Stimulated activated naive CD8-positive, alpha-beta T cell treated with anti-CD3 and anti-CD28 coated beads, Interleukin-15, Interleukin-2, amounts not matched to agents 100 ng/mL and 50 ng/mL, for 24 hours (primary cell): ENCODE results near the gene SAE1.
"Not testable (repeated sequence)": the region's sequence is repeated elsewhere in the genome, so short reads cannot be mapped to it uniquely, and the experiment has no call there.

ENCODE experiments used
- H3K27ac Mint-ChIP-seq: one replicate; pipeline ENCODE4 v1.8.0; 2021; ENCODE audit warnings: mild to moderate bottlenecking, mixed read lengths
- H3K27me3 Mint-ChIP-seq: one replicate; pipeline ENCODE4 v1.8.0; 2021; ENCODE audit warnings: mixed read lengths
- H3K36me3 Mint-ChIP-seq: one replicate; pipeline ENCODE4 v1.8.0; 2021; ENCODE audit warnings: low read depth, mixed read lengths
- H3K4me1 Mint-ChIP-seq: one replicate; pipeline ENCODE4 v1.8.0; 2021; ENCODE audit warnings: low read depth, mixed read lengths
- H3K4me3 Mint-ChIP-seq: one replicate; pipeline ENCODE4 v1.8.0; 2021; ENCODE audit warnings: mild to moderate bottlenecking, mixed read lengths
- H3K9me3 Mint-ChIP-seq: one replicate; pipeline ENCODE4 v1.8.0; 2021; ENCODE audit warnings: mixed read lengths

SAE1 gene

DNA sequence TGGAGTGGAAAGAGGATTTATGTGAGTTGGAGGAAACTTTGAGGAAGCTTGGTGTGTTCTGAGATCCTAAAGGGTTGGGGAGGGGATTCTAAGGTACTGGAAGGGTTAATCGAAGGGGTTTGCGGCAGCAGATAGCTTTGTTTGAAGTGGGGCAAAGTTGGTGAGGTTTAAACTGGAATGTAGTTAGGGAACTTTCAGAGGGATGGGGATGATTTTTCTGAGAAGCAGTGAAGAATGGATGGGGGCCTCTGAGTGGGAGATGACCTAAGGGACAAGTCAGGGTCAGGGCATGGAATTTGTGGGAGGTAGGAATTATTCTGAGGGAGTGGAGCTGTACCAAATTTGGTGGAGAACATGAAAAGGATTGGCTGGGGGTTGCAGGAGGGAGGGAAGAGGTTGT lies 3.9 kb downstream of the SAE1 start:
- H3K27ac Mint-ChIP-seq, result peak overlapping the region; percentile 38
- H3K27me3 Mint-ChIP-seq, result no peaks in the 10 kb centered on the region
- peaks cover 81% of the 10 kb centered on the region for H3K36me3 Mint-ChIP-seq
- peak overlapping the region; percentile 24 for H3K4me3 Mint-ChIP-seq
- H3K4me1 Mint-ChIP-seq, result peaks cover 69% of the 10 kb centered on the region
- peaks cover 4% of the 10 kb centered on the region for H3K9me3 Mint-ChIP-seq

DNA sequence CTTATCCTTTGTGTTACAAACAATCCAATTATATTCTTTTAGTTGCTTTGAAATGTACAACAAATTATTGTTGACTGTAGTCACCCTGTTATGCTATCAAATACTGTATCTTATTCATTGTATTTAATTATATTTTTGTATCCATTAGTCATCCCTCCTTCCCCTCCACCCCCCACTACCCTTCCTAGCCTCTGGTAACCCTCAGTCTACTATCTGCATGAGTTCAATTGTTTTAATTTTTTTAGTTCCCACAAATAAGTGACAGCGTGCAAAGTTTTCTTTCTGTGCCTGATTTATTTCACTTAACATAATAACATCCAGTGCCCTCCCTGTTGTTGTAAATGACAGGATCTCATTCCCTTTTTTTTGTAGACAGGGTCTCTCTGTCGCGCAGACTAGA lies 4.5 kb downstream of the SAE1 start:
- Mint-ChIP-seq H3K4me3 (no peak overlapping the region), H3K36me3 (peaks cover 75% of the 10 kb centered on the region), H3K4me1 (peaks cover 63% of the 10 kb centered on the region), H3K9me3 (peaks cover 4% of the 10 kb centered on the region), H3K27ac (no peak overlapping the region), H3K27me3 (no peaks in the 10 kb centered on the region)

DNA sequence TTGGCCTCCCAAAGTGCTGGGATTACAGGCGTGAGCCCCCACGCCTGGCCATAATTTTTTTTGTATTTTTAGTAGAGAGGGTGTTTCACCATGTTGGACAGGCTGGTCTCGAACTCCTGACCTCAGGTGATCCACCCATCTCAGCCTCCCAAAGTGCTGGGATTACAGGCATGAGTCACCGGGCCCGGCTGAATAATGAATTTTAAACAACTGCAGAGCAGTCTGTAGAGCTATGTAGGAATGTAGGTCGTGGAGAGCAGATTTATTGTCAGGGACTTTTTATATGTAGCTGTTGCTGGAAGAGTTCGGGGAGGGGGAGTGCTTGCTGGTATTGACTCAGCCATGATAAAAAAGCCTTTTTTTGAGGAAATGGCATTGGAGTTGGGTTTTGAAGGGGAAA lies 10.6 kb downstream of the SAE1 start:
- peaks cover 62% of the 10 kb centered on the region for H3K36me3 Mint-ChIP-seq
- not testable (repeated sequence) for H3K4me3 Mint-ChIP-seq, H3K27ac Mint-ChIP-seq, H3K27me3 Mint-ChIP-seq, H3K9me3 Mint-ChIP-seq
- H3K4me1 Mint-ChIP-seq, result peaks cover 42% of the 10 kb centered on the region

DNA sequence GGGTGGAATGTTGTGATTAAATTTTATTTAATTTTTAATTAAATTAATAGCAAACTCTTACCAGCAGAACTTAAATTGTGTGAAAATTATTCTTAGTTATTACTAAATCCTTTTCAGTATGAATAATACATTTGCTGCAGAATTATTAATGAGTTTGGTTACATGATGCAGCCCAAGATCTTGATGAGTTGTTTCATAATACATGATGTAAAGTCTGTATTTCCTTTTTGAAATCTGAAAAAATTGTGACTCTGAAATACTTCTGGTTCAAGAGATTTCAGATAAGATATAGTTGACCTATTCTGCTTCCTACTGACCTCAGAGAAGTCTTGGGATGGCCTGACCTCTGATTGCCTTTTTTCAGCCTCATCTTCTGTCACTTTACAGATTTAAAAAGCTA lies 11.1 kb downstream of the SAE1 start:
- peaks cover 65% of the 10 kb centered on the region for H3K36me3 Mint-ChIP-seq
- H3K27ac Mint-ChIP-seq, result no peak overlapping the region
- H3K9me3 Mint-ChIP-seq, result no peaks in the 10 kb centered on the region
- no peaks in the 10 kb centered on the region for H3K27me3 Mint-ChIP-seq
- H3K4me1 Mint-ChIP-seq, result peaks cover 46% of the 10 kb centered on the region
- no peak overlapping the region for H3K4me3 Mint-ChIP-seq

DNA sequence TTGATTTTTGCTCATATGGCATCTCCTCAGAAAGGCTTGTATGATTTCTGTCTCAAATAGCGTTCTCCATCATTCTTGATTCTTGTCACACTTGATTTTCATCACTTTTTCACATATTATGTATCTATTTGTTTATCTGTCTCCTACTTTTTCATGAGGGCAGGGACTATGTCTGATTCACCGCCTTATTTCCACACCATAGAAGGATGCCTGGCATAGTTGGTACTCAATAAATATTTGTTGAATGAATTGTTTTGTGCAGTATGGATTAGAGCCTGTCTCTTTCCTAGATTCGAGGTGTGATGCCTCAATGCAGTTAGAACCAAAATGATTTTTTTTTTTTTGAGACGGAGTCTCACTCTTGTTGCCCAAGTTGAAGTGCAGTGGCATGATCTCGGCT lies 12.1 kb downstream of the SAE1 start:
- Mint-ChIP-seq H3K27me3 (no peaks in the 10 kb centered on the region), H3K9me3 (no peaks in the 10 kb centered on the region), H3K4me3 (no peak overlapping the region), H3K27ac (peak overlapping the region; percentile 4), H3K4me1 (peaks cover 54% of the 10 kb centered on the region), H3K36me3 (peaks cover 66% of the 10 kb centered on the region)

DNA sequence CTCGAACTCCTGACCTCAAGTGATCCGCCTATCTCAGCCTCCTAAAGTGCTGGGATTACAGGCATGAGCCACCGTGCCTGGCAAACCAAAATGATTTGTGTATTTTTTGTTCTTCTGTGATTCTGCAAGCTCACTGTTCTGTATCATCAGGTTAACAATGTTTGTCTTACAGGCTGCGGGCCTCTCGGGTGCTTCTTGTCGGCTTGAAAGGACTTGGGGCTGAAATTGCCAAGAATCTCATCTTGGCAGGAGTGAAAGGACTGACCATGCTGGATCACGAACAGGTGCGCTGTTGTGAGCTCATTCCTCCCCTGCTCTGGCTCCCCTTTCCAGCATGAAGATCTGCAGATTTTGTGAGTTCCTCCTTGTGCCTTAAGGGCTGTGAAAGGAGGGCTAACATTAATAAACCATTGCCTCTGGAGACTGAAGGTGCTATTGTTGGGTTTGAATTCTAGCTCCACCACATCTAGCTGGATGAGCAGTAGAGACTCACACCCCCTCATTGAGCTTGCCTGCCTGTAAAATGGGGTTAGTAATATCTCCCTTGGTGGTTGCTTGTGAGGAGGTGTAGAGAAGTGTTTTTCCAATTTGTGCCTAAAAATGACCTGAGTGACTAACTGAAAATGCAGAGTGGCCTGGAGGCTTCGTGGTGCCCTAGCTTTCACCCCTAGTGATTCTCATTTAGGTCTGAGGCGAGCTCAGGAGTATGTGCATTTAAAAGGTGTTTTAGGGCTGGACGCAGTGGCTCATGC lies 12.9 kb downstream of the SAE1 start:
- Mint-ChIP-seq H3K4me3 (no peak overlapping the region), H3K4me1 (peaks cover 58% of the 10 kb centered on the region), H3K27me3 (no peaks in the 10 kb centered on the region), H3K9me3 (no peaks in the 10 kb centered on the region), H3K27ac (peak overlapping the region; percentile 3), H3K36me3 (peaks cover 67% of the 10 kb centered on the region)

DNA sequence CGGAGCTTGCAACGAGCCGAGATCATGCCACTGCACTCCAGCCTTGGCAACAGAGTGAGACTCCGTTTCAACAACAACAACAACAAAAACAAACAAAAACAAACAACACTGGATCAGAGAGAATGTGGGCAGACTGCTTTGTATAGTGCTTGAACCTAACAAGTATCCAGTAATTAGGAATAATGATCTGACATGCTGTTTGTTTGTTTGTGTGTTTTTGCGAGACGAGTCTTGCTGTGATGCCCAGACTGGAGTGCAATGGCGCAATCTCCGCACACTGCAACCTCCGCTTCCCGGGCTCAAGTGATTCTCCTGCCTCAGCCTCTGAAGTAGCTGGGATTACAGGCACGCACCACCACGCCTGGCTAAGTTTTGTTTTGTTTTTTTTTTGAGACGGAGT lies 14.0 kb downstream of the SAE1 start:
- Mint-ChIP-seq H3K9me3 (no peaks in the 10 kb centered on the region), H3K4me1 (peaks cover 61% of the 10 kb centered on the region), H3K27ac (no peak overlapping the region), H3K36me3 (peaks cover 62% of the 10 kb centered on the region), H3K27me3 (no peaks in the 10 kb centered on the region), H3K4me3 (no peak overlapping the region)

DNA sequence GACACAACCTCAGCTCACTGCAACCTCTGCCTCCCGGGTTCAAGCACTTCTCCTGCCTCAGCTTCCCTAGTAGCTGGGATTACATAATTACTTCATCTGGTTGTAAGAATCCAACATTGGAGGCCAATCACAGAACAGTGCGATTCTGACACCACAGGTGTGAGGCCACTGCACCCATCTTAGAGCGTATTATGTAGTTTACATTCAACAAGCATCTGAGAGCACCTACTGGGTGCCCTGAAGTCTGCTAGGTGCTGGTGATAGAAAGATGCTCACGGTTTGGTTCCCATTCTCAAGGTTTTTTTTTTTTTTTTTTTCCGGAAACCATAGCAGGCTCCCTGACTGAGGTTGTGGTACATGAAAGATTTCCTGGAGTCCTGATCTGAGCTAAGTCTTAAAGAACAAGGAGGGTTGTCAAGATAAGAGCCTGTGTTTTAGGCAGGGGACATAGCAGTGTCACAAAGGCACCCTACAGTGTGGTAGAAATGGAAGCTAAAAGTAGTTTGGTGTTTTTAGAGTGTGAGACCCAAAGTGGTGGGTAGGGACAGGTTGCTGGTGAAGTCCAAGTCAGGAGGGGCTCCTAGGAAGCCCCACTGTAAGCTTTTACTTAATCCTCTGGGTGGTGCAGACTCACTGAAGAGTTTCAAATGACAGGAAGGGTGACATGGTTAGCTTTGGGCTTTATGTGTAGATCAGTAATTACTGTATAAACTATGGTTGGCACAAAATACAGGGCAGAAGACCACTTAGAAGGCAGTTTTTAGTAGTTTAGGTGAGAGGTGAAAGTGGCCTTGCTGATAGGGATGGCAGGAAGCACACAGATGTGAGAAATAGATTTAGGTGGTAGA lies 15.2 kb downstream of the SAE1 start:
- H3K4me3 Mint-ChIP-seq, result no peak overlapping the region
- no peaks in the 10 kb centered on the region for H3K27me3 Mint-ChIP-seq
- peak overlapping the region; percentile 64 for H3K27ac Mint-ChIP-seq
- no peaks in the 10 kb centered on the region for H3K9me3 Mint-ChIP-seq
- peaks cover 68% of the 10 kb centered on the region for H3K36me3 Mint-ChIP-seq
- H3K4me1 Mint-ChIP-seq, result peaks cover 61% of the 10 kb centered on the region

DNA sequence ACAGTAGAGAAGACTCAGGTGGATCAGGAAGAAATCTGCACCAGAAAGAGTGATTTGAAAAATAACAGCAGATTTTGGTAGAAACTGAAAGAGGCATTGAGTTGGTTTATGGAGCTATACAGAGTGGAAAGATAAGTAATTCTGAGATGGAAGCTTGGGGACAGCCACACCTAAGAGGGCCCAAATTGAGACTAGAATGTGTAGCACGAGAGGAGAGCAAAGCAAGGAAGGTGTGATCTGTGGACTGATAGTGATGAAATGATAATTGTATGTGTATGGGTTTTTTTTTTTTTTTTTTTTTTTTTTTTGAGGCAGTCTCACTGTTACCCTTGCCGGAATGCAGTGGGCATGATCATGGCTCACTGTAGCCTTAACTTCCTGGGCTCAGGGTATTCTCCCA lies 16.3 kb downstream of the SAE1 start:
- Mint-ChIP-seq H3K9me3 (no peaks in the 10 kb centered on the region), H3K4me3 (no peak overlapping the region), H3K27ac (peak overlapping the region; percentile 64), H3K27me3 (no peaks in the 10 kb centered on the region), H3K4me1 (peaks cover 56% of the 10 kb centered on the region), H3K36me3 (peaks cover 73% of the 10 kb centered on the region)

DNA sequence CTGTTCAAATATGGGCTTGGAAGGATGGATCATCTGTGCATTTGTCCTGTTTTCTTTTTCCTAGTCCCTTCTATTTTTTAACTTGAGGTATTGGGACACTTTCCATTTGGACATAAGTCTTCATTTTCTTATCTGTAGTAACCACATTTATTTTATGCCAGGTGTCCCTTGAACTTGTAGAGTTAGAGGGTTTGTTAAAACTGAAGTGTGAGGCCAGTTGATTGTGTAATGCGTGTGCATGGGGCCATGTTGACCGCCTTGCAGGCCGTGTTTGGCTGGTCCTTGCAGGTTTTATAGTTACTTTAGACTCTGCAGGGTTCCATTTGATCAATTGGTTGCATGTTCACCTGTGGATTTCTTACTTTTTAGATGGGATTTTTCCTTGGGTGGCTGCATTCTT lies 21.0 kb downstream of the SAE1 start:
- peaks cover 70% of the 10 kb centered on the region for H3K36me3 Mint-ChIP-seq
- H3K4me3 Mint-ChIP-seq, result no peak overlapping the region
- no peaks in the 10 kb centered on the region for H3K27me3 Mint-ChIP-seq
- peak overlapping the region; percentile 49 for H3K27ac Mint-ChIP-seq
- peaks cover 39% of the 10 kb centered on the region for H3K4me1 Mint-ChIP-seq
- H3K9me3 Mint-ChIP-seq, result no peaks in the 10 kb centered on the region

DNA sequence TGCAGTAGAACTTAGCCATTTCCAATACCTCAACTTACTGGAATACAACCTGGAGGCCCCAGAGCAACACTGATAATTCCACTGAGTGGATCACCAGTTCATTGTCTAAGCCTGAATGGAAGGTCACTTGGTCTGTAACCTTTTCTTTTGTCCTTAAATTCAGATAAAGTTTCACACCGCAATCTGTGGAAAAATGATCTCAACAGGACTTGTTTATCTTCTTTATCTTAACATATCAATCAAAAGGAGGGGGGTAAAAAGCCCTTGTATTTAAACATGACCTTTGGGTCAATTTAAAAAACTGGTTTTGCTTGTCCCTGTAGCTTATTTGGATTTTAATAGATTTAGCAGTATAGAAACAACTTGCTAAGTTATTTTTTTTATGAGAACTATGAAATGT lies 21.6 kb downstream of the SAE1 start:
- peaks cover 39% of the 10 kb centered on the region for H3K4me1 Mint-ChIP-seq
- no peaks in the 10 kb centered on the region for H3K9me3 Mint-ChIP-seq
- H3K4me3 Mint-ChIP-seq, result no peak overlapping the region
- no peaks in the 10 kb centered on the region for H3K27me3 Mint-ChIP-seq
- no peak overlapping the region for H3K27ac Mint-ChIP-seq
- peaks cover 70% of the 10 kb centered on the region for H3K36me3 Mint-ChIP-seq

DNA sequence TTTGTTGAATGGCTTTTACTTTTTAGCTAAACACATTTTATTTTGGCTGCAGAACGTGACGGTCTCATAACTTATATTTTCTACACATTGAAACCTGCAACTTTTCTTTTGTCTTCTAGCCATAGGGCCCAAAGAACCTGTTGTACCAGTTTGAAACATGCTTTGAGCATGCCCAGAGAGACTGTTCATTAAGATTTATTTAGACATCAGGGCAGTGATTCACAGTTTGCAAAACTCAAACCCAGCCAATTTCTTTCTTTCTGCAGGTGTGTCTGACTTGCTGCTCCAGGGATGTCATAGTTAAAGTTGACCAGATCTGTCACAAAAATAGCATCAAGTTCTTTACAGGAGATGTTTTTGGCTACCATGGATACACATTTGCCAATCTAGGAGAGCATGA lies 22.0 kb downstream of the SAE1 start:
- H3K9me3 Mint-ChIP-seq, result no peaks in the 10 kb centered on the region

DNA sequence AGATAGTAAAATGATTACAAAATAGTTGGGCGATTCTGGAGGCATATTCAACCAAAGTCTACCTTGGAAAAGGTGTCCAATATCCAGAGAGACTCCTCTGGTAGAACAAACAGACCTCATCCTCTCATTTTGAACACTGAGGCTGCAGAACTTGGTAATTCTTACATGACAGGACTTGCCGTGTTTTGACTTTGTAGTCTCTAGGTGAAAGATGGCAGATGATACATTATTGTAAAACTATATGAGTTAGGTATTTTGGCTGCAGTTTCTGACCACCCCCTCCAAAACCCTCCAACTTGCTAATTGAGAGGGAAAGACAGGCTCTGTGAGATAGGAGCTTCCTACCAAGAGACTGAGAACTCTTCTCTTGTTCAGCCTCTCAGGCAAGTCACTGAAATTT lies 22.6 kb downstream of the SAE1 start:
- peaks cover 43% of the 10 kb centered on the region for H3K4me1 Mint-ChIP-seq
- no peak overlapping the region for H3K27ac Mint-ChIP-seq
- H3K36me3 Mint-ChIP-seq, result peaks cover 74% of the 10 kb centered on the region

More for the DNA sequence above, 22.0 kb downstream of the SAE1 start:
- peaks cover 41% of the 10 kb centered on the region for H3K4me1 Mint-ChIP-seq
- H3K36me3 Mint-ChIP-seq, result peaks cover 73% of the 10 kb centered on the region
- H3K4me3 Mint-ChIP-seq, result no peak overlapping the region
- no peak overlapping the region for H3K27ac Mint-ChIP-seq
- no peaks in the 10 kb centered on the region for H3K27me3 Mint-ChIP-seq

DNA sequence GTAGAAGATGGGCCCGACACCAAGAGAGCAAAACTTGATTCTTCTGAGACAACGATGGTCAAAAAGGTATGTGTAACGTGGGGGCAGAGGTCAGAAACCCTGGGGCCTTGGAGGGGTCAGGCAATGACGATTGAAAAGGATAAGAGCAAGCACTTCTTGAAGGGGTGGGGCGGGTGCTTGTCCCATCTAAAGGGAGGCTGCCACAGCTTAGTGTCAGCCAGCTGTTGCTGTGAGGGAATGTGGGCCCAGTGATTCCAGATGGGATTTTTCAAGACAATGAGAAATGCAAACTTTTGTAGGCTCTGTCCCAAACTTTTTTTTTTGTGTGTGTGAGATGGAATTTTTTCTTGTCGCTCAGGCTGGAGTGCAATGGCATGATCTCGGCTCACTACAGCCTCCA lies 24.5 kb downstream of the SAE1 start:
- H3K4me1 Mint-ChIP-seq, result peaks cover 53% of the 10 kb centered on the region
- H3K36me3 Mint-ChIP-seq, result peaks cover 77% of the 10 kb centered on the region
- no peak overlapping the region for H3K4me3 Mint-ChIP-seq
- H3K9me3 Mint-ChIP-seq, result no peaks in the 10 kb centered on the region
- peak overlapping the region; percentile 65 for H3K27ac Mint-ChIP-seq
- H3K27me3 Mint-ChIP-seq, result no peaks in the 10 kb centered on the region

More for the DNA sequence above, 22.6 kb downstream of the SAE1 start:
- Mint-ChIP-seq H3K9me3 (no peaks in the 10 kb centered on the region), H3K27me3 (no peaks in the 10 kb centered on the region), H3K4me3 (no peak overlapping the region)

DNA sequence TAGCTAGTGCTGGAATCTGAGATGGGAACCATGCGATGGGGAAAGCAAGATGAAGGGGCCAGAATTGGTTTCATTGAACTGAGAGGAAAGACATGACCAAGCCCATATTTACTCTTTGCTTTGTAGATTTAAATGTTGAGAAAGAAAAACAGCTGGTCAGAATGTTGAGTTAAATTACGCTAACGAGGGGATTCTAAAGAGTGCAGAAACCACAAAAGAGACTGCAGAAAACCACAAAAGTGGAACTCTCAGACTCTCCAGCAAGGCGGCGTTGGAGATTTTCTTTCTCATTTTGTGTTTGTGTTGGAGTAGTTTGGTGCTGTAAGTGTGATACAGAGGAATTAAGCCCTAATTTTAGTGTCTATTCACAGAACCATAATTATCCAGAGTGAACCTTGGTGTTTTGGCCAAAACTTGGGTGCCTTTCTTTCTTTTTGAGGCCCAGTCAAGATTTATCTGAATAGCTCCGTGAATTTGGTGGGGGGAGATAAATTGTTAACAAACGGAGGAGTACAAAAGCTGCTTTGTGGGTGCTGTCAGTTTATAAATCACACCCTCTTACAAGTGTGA lies 26.3 kb downstream of the SAE1 start:
- Mint-ChIP-seq H3K27ac (peak overlapping the region; percentile 89), H3K4me1 (peaks cover 68% of the 10 kb centered on the region), H3K9me3 (no peaks in the 10 kb centered on the region), H3K27me3 (no peaks in the 10 kb centered on the region), H3K36me3 (peaks cover 73% of the 10 kb centered on the region), H3K4me3 (peak overlapping the region; percentile 65)
